Small intestine (tissue), 4 donors: Measurements from ENCODE around the gene SHISAL1. TPM values are rescaled to one million over a fixed set of nuclear protein-coding genes. Genes with fewer than 3 reads are reported as not detected.

Experiments
- polyA plus RNA-seq, 4 donors: library from polyadenylated mRNA; stranded (reverse) in 3 of 4; unstranded in 1 of 4; fragments of 200-250 nt in 3 of 4; fragments of 120-200 nt in 1 of 4; gene quantifications; one replicate each; pipeline versions ENCODE4 v1.2.1 to v1.2.3, GENCODE V29; 2013
- donor health status: healthy with polysubstance abuse.
- donor health status: Bipolar disorder and iron deficiency.
- donor health status: healthy.

Gene SHISAL1
- polyA plus RNA-seq, 4 donors: under 0.01 to 1.2 (median 0.55) TPM

Other genes with a start within 250 kb of the SHISAL1 start
- gene PARVG, start 132.0 kb downstream of the SHISAL1 start, polyA plus RNA-seq: 1 to 10 TPM; 1.1 to 7.0 (median 5.5) TPM
- gene RTL6, start 185.3 kb upstream of the SHISAL1 start, polyA plus RNA-seq: 10 to 100 TPM in 2 of 4 donors, 1 to 10 TPM in 2; 6.3 to 17.9 (median 12.1) TPM